CD14-positive monocyte (primary cell): Measurements from ENCODE around the gene INPP5A. TPM values are rescaled to one million over a fixed set of nuclear protein-coding genes. Genes with fewer than 3 reads are reported as not detected.

ENCODE experiments used
- DNase-seq, 3 donors: peaks; one replicate each; pipeline ENCODE4 v3.0.0-alpha.2; 2011 to 2022
- H2AFZ ChIP-seq: 2 replicates; pipeline ENCODE4 v1.6.0; 2012; ENCODE audit warnings: mild to moderate bottlenecking, low read depth, low read length, inconsistent platforms; ENCODE audit not compliant: insufficient read depth, poor library complexity, severe bottlenecking
- H3K27ac ChIP-seq, 2 donors: 1 replicate in 1 of 2; 2 replicates in 1 of 2; pipeline ENCODE4 v1.5.1; 2012 to 2013; ENCODE audit warnings: low read length in 2 of 2, control low read depth in 1 of 2, inconsistent platforms in 1 of 2, low read depth in 1 of 2, mild to moderate bottlenecking in 1 of 2
- H3K27me3 ChIP-seq, 2 donors: one replicate each; pipeline versions ENCODE4 v1.6.0 to v1.6.1; 2011 to 2013; ENCODE audit warnings: low read length in 2 of 2; ENCODE audit not compliant: control insufficient read depth in 2 of 2, insufficient read depth in 2 of 2
- H3K36me3 ChIP-seq, 2 donors: replicated peaks in 1 of 2; 1 replicate in 1 of 2; 2 replicates in 1 of 2; pipeline versions ENCODE4 v1.5.1 to v1.6.1; 2012 to 2013; ENCODE audit warnings: low read length in 2 of 2, control low read depth in 1 of 2, inconsistent platforms in 1 of 2, mild to moderate bottlenecking in 1 of 2; ENCODE audit not compliant: insufficient read depth in 2 of 2, control insufficient read depth in 1 of 2
- H3K4me1 ChIP-seq, 2 donors: 1 replicate in 1 of 2; 2 replicates in 1 of 2; pipeline versions ENCODE4 v1.5.1 to v1.6.1; 2012 to 2013; ENCODE audit warnings: low read length in 2 of 2, control low read depth in 1 of 2, inconsistent platforms in 1 of 2, mild to moderate bottlenecking in 1 of 2, moderate library complexity in 1 of 2; ENCODE audit not compliant: insufficient read depth in 2 of 2, control insufficient read depth in 1 of 2
- H3K4me2 ChIP-seq: replicated peaks from 2 replicates; pipeline ENCODE3; 2012; ENCODE audit warnings: low read length, moderate library complexity, mild to moderate bottlenecking; ENCODE audit not compliant: poor library complexity, severe bottlenecking; ENCODE audit errors: extremely low read depth
- H3K4me3 ChIP-seq, 3 experiments: fragments of 200-600 bp in 1 of 3; sonication (generic) in 1 of 3; replicated peaks in 1 of 3; 1 replicate in 2 of 3; 2 replicates in 1 of 3; pipeline ENCODE4 v1.5.1; 2011 to 2013; ENCODE audit warnings: low read length in 3 of 3, mild to moderate bottlenecking in 3 of 3, control low read depth in 2 of 3, low read depth in 2 of 3, inconsistent platforms in 1 of 3, moderate library complexity in 1 of 3
- H3K79me2 ChIP-seq: 2 replicates; pipeline ENCODE4 v1.6.0; 2012; ENCODE audit warnings: mild to moderate bottlenecking, control low read depth, inconsistent platforms, low read length, moderate library complexity; ENCODE audit not compliant: insufficient read depth
- H3K9ac ChIP-seq: 2 replicates; pipeline ENCODE4 v1.6.0; 2017; ENCODE audit warnings: low read length, mild to moderate bottlenecking; ENCODE audit not compliant: insufficient read depth, poor library complexity, severe bottlenecking
- H3K9me3 ChIP-seq, 2 donors: replicated peaks in 1 of 2; 1 replicate in 1 of 2; 2 replicates in 1 of 2; pipeline versions ENCODE4 v1.5.1 to v1.6.1; 2012 to 2013; ENCODE audit warnings: low read length in 2 of 2, control low read depth in 1 of 2; ENCODE audit not compliant: control insufficient read depth in 1 of 2, insufficient read depth in 1 of 2
- H4K20me1 ChIP-seq: 2 replicates; pipeline ENCODE4 v1.6.0; 2012; ENCODE audit warnings: mild to moderate bottlenecking, low read length, control low read depth, moderate library complexity; ENCODE audit not compliant: insufficient read depth
- H3K27ac Mint-ChIP-seq, 7 donors: one replicate each; pipeline ENCODE4 v1.8.0; 2020; ENCODE audit warnings: mild to moderate bottlenecking in 7 of 7, mixed read lengths in 7 of 7, moderate library complexity in 6 of 7, inconsistent platforms in 2 of 7
- H3K27me3 Mint-ChIP-seq, 3 donors: one replicate each; pipeline ENCODE4 v1.8.0; 2021 to 2022; ENCODE audit warnings: low read depth in 3 of 3, mild to moderate bottlenecking in 3 of 3, mixed read lengths in 3 of 3, moderate library complexity in 3 of 3, inconsistent platforms in 1 of 3
- H3K36me3 Mint-ChIP-seq, 2 donors: one replicate each; pipeline ENCODE4 v1.8.0; 2020; ENCODE audit warnings: mixed read lengths in 2 of 2, inconsistent platforms in 1 of 2, mild to moderate bottlenecking in 1 of 2
- H3K4me1 Mint-ChIP-seq: one replicate; pipeline ENCODE4 v1.8.0; 2020; ENCODE audit warnings: mild to moderate bottlenecking, mixed read lengths
- H3K4me3 Mint-ChIP-seq, 2 donors: one replicate each; pipeline ENCODE4 v1.8.0; 2020; ENCODE audit warnings: mild to moderate bottlenecking in 2 of 2, mixed read lengths in 2 of 2, moderate library complexity in 1 of 2
- H3K9me3 Mint-ChIP-seq, 7 donors: one replicate each; pipeline ENCODE4 v1.8.0; 2020 to 2022; ENCODE audit warnings: mixed read lengths in 7 of 7, mild to moderate bottlenecking in 6 of 7, moderate library complexity in 6 of 7, inconsistent platforms in 2 of 7
- WGBS: methylation state at CpG from one replicate; pipeline ENCODE4 v1.1.5; 2013; ENCODE audit warnings: missing lambda C conversion rate; ENCODE audit not compliant: insufficient coverage; 5-methylcytosine and 5-hydroxymethylcytosine counted together
- intact Hi-C, 2 donors: fragments of 100-400 bp; cut with micrococcal nuclease; formaldehyde crosslinking; loops; one replicate each; pipeline versions ENCODE4 v1.15.0 to v1.15.1; 2023
- polyA plus RNA-seq, 3 donors: library from polyadenylated mRNA; depleted of rRNA in 1 of 3; unstranded in 2 of 3; stranded (reverse) in 1 of 3; fragments of 300-500 nt in 2 of 3; fragments of >200 nt in 1 of 3; fragmentation: Illumina TruSeq in 2 of 3; gene quantifications; 1 replicate in 2 of 3; 2 replicates in 1 of 3; pipeline ENCODE4 v1.2.3, GENCODE V29; 2012 to 2021
- TF ChIP-seq, protein P1 (sequence below): fragments of 200-600 bp; IDR thresholded peaks from one replicate; pipeline ENCODE4 v1.8.0; 2022; ENCODE audit warnings: antibody characterized with exemption, mild to moderate bottlenecking

The INPP5A gene
- polyA plus RNA-seq, 3 donors = 0.87 to 17.2 (median 2.9) TPM

DNA sequence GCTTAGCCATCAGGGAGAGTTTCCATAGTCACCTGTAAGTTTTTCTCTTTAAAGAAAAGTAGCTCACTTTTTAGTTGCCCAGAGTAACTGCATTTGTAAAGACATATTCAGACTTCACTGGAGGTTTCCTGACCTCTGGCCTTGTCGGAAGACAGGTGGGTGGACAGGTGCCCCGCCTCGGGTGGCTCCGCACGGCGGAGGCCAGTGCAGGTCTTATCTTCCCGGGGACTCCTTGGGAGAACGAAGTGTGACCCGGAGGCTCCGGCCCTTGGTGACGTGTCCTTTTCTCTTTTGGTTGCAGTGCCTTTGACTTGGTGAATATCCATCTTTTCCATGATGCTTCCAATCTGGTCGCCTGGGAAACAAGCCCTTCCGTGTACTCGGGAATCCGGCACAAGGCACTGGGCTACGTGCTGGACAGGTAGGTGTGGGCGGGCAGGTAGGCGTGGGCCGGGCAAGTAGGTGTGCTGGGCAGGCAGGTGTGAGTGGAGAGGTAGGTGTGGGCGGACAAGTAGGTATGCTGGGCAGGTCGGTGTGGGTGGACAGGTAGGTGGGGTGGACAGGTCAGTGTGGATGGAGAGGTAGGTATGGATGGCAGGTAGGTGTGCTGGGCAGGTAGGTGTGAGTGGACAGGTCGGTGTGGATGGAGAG lies 172.6 kb downstream of the INPP5A start:
- TF ChIP-seq, protein P1, sequence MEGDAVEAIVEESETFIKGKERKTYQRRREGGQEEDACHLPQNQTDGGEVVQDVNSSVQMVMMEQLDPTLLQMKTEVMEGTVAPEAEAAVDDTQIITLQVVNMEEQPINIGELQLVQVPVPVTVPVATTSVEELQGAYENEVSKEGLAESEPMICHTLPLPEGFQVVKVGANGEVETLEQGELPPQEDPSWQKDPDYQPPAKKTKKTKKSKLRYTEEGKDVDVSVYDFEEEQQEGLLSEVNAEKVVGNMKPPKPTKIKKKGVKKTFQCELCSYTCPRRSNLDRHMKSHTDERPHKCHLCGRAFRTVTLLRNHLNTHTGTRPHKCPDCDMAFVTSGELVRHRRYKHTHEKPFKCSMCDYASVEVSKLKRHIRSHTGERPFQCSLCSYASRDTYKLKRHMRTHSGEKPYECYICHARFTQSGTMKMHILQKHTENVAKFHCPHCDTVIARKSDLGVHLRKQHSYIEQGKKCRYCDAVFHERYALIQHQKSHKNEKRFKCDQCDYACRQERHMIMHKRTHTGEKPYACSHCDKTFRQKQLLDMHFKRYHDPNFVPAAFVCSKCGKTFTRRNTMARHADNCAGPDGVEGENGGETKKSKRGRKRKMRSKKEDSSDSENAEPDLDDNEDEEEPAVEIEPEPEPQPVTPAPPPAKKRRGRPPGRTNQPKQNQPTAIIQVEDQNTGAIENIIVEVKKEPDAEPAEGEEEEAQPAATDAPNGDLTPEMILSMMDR = no peak
- WGBS = 98% methylated on average over 22 of the region's 22 CpGs
- Histone ChIP-seq H3K27ac (no peak overlapping the region), H4K20me1 (no peaks in the 10 kb centered on the region), H3K79me2 (no peaks in the 10 kb centered on the region), H3K9me3 (peaks cover 7 to 19% of the 10 kb centered on the region in 2 donors), H3K4me3 (no peak overlapping the region), H2AFZ (no peak overlapping the region), H3K9ac (no peak overlapping the region), H3K27me3 (no peaks in the 10 kb centered on the region), H3K4me1 (no peaks in the 10 kb centered on the region), H3K4me2 (no peak overlapping the region), H3K36me3 (peaks cover 48 to 82% of the 10 kb centered on the region in 2 donors)
- H3K4me1 Mint-ChIP-seq = no peaks in the 10 kb centered on the region
- H3K36me3 Mint-ChIP-seq = peaks cover 79 to 91% of the 10 kb centered on the region in 2 donors
- no peak overlapping the region for H3K4me3 Mint-ChIP-seq
- peak overlapping the region in 3 of 7 donors; percentile 12 to 59 (median 50) for H3K27ac Mint-ChIP-seq
- intact Hi-C loops = no loop called here
- H3K27me3 Mint-ChIP-seq = peaks cover 0 to 2% (median 0%) of the 10 kb centered on the region in 3 donors
- DNase-seq = no peak
- H3K9me3 Mint-ChIP-seq = peaks cover 9 to 28% (median 17%) of the 10 kb centered on the region in 7 donors

DNA sequence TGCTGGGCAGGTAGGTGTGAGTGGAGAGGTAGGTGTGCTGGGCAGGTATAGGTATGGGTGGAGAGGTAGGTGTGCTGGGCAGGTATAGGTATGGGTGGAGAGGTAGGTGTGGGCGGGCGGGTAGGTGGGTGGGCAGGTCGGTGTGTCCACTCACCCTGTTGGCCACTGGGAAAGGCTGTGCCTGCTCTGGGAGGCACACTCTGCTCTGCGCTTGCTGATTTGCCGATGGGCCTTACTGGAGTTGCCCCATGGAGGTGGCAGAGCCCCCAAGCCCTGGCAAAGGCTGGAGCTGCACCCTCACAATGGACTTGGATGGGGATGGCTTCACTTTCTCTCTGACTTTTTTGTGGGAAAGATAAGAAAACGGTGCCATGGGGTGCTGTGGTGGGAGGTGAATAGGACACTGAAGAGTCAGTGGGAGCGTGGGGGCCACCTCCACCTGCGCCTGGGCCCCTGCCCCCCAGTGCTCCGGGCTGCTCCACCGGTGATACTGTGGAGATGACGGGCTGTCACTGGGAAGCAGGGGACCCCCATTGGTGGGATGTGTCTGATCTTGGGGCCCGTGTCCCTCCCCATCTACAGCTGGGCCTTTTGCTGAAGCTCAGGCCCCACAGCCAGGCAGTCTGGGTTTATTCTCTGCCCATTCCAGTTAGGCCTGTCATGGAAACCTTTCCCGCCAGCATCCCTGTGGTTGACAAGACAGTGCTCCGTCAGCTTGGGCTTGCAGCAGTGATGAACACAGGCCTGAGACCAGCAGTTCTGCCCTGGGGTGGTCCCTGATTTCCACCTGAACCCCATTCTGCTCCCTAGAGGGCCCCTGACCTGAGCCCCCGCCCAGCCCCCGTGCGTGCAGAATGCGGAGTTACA lies 173.4 kb downstream of the INPP5A start:
- Mint-ChIP-seq H3K27ac (peak overlapping the region in 1 of 7 donors; percentile 72), H3K27me3 (peaks cover 0 to 2% (median 0%) of the 10 kb centered on the region in 3 donors), H3K36me3 (peaks cover 79 to 91% of the 10 kb centered on the region in 2 donors), H3K4me3 (no peak overlapping the region), H3K4me1 (no peaks in the 10 kb centered on the region), H3K9me3 (peaks cover 7 to 25% (median 13%) of the 10 kb centered on the region in 7 donors)
- TF ChIP-seq, protein P1 = no peak
- Histone ChIP-seq H4K20me1 (no peaks in the 10 kb centered on the region), H3K27ac (no peak overlapping the region), H3K27me3 (no peaks in the 10 kb centered on the region), H3K9me3 (peaks cover 0 to 20% of the 10 kb centered on the region in 2 donors), H3K4me2 (no peak overlapping the region), H3K4me1 (no peaks in the 10 kb centered on the region), H3K9ac (no peak overlapping the region), H3K79me2 (no peaks in the 10 kb centered on the region), H3K4me3 (no peak overlapping the region), H3K36me3 (peaks cover 45 to 82% of the 10 kb centered on the region in 2 donors), H2AFZ (no peak overlapping the region)
- over 99% methylated on average over 18 of the region's 18 CpGs for WGBS
- DNase-seq = no peak
- intact Hi-C loops = no loop called here
